BLaER1 treated with 17β-estradiol and CSF1 and Interleukin-3, amounts not matched to agents 10 nM and 100 nM (cell line): Measurements from ENCODE around the gene GALNT2.

Source experiments
- H3K27ac ChIP-seq, 11 experiments: shearing (Covaris generic); formaldehyde crosslinking; 2 replicates each; pipeline ENCODE4 v1.8.1; 2022
- H3K27me3 ChIP-seq, 11 experiments: shearing (Covaris generic); formaldehyde crosslinking; 2 replicates each; pipeline ENCODE4 v1.8.1; 2022
- H3K36me3 ChIP-seq, 11 experiments: shearing (Covaris generic); formaldehyde crosslinking; 2 replicates each; pipeline ENCODE4 v1.8.1; 2022
- H3K4me1 ChIP-seq, 10 experiments: shearing (Covaris generic); formaldehyde crosslinking; 2 replicates each; pipeline ENCODE4 v1.8.1; 2022
- H3K4me2 ChIP-seq, 11 experiments: shearing (Covaris generic); formaldehyde crosslinking; 2 replicates each; pipeline ENCODE4 v1.8.1; 2022
- H3K4me3 ChIP-seq, 10 experiments: shearing (Covaris generic); formaldehyde crosslinking; 2 replicates each; pipeline ENCODE4 v1.8.1; 2022
- H3K9ac ChIP-seq, 11 experiments: shearing (Covaris generic); formaldehyde crosslinking; 2 replicates each; pipeline ENCODE4 v1.8.1; 2022
- H3K9me3 ChIP-seq, 11 experiments: shearing (Covaris generic); formaldehyde crosslinking; replicated peaks in 1 of 11; 2 replicates each; pipeline ENCODE4 v1.8.1; 2022
- H4K20me1 ChIP-seq, 11 experiments: shearing (Covaris generic); formaldehyde crosslinking; 2 replicates each; pipeline ENCODE4 v1.8.1; 2022
- Cebpa-rat ChIP-seq, 11 experiments: shearing (Covaris generic); IDR thresholded peaks; 2 replicates each; pipeline ENCODE4 v1.8.1; 2022

The GALNT2 gene

DNA sequence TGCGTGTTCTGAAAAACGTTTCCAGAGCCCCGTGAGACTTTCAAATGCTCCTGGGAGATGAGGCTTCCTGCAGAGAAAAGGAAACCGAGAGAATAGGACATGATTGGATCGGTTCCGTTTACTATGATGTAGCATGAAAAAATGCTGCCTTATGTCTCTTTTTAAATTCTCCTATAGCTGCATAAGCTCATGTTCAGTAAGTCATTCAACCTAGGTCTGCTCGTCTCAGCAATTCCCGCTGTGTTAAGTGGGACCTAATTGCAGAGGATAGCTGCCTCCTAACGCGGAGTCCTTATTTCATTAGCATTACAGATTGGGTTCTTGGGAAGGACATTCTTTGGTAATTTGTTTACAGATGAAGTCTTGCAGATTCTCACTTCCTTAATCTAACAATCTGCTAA is 165.3 kb downstream of the GALNT2 start:
- H3K9me3 ChIP-seq, result no peaks in the 10 kb centered on the region
- no peaks in the 10 kb centered on the region for H3K27me3 ChIP-seq
- peaks cover 17 to 86% (median 32%) of the 10 kb centered on the region in 11 experiments; a peak in 21 of 22 replicates for H3K36me3 ChIP-seq
- H3K27ac ChIP-seq, result peak overlapping the region in 8 of 11 experiments; percentile 32 to 54 (median 44); a peak in 16 of 22 replicates
- peak overlapping the region in 9 of 11 experiments; percentile 13 to 67 (median 54); a peak in 11 of 22 replicates for H3K9ac ChIP-seq
- peaks cover 0 to 76% (median 5%) of the 10 kb centered on the region in 11 experiments; a peak in 8 of 22 replicates for H4K20me1 ChIP-seq
- peaks cover 33 to 52% (median 41%) of the 10 kb centered on the region in 10 experiments for H3K4me1 ChIP-seq
- TF ChIP-seq Cebpa-rat (IDR thresholded peaks at IDR 0.05), result no peak
- H3K4me2 ChIP-seq, result peak overlapping the region; percentile 64 to 92 (median 81)
- peak overlapping the region in 8 of 10 experiments; percentile 3 to 50 (median 32); a peak in 13 of 20 replicates for H3K4me3 ChIP-seq

DNA sequence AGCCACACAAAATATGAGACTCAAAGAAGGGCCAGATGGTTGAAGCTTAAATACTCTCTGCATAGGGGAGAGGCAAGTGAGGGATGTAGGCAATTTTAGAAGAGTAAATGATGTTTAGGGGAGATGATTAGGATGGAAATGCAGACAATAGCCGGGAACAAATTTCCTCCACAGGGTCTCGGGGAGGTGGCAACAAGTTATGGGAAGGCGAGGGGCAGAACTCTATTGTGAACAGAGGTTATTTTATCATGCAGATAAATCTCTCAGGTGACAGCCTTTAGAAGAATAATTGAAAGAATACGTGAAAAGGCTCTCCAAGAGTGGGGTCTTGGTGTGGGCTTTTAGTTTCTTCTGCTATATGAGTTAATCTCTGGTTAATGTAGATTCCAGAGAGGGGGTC is 166.7 kb downstream of the GALNT2 start:
- H3K36me3 ChIP-seq, result peaks cover 20 to 87% (median 40%) of the 10 kb centered on the region in 11 experiments; a peak in 21 of 22 replicates
- H3K9me3 ChIP-seq, result no peaks in the 10 kb centered on the region

DNA sequence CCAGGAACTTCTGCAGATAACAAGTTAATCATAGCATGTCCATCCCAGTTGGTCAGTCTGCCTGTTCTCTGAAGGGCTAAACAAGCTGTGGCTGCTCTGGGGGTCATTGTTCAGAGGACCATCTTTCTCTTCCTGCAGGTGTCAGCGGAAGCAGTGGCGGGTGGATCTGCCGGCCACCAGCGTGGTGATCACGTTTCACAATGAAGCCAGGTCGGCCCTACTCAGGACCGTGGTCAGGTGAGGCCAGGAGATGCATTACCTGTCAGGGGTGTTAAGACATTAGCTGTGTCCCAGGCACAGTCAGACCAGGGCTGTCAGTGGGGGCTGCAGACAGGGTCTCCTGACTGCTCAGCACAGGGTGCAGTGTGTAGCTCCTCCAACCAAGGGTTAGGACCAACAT is 168.8 kb downstream of the GALNT2 start:
- TF ChIP-seq Cebpa-rat (IDR thresholded peaks at IDR 0.05), result no peak

More for the DNA sequence above, 166.7 kb downstream of the GALNT2 start:
- Histone ChIP-seq H4K20me1 (peaks cover 0 to 69% (median 5%) of the 10 kb centered on the region in 11 experiments; a peak in 8 of 22 replicates), H3K4me1 (peaks cover 33 to 46% (median 41%) of the 10 kb centered on the region in 10 experiments), H3K27ac (no peak overlapping the region), H3K4me3 (no peak overlapping the region), H3K9ac (no peak overlapping the region), H3K4me2 (peak overlapping the region in 1 of 11 experiments; percentile 1; a peak in 2 of 22 replicates), H3K27me3 (no peaks in the 10 kb centered on the region)
- no peak for TF ChIP-seq Cebpa-rat (IDR thresholded peaks at IDR 0.05)

DNA sequence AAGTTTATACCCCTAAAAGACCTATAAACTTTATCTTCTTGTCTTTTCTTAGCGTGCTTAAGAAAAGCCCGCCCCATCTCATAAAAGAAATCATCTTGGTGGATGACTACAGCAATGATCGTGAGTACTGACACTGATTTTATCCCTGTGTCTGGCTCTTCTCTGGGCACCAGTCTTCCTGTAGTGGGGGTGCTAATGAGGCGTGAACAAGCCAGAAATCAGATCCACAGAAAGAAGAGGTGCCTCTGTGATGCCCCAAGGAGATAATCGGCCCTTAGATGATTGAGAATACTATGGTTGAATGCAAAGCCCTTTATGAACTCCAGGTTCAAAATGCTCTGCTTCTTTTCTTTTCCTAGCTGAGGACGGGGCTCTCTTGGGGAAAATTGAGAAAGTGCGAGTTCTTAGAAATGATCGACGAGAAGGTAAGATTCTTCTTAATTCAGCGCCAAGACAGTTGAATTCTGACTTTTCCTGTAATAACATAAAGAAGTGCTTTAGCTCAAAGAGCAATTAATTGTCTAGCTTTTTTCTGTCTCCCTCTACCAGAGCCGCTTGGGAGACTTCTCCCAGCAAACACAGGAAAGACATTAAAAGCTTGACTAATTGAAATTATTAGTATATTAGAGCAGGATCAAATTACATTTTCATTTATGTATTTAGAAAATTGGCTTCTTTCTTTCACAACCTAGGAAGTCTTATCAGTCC is 169.4 kb downstream of the GALNT2 start:
- no peak overlapping the region for H3K4me3 ChIP-seq
- no peak overlapping the region for H3K4me2 ChIP-seq
- H3K9me3 ChIP-seq, result peaks cover 11 to 22% (median 15%) of the 10 kb centered on the region in 11 experiments; a peak in 19 of 22 replicates
- no peak overlapping the region for H3K27ac ChIP-seq
- peaks cover 42 to 87% (median 65%) of the 10 kb centered on the region in 11 experiments for H3K36me3 ChIP-seq
- peaks cover 16 to 32% (median 25%) of the 10 kb centered on the region in 10 experiments for H3K4me1 ChIP-seq
- no peaks in the 10 kb centered on the region for H3K27me3 ChIP-seq
- peaks cover 0 to 45% (median 0%) of the 10 kb centered on the region in 11 experiments; a peak in 6 of 22 replicates for H4K20me1 ChIP-seq
- no peak overlapping the region for H3K9ac ChIP-seq
- no peak for TF ChIP-seq Cebpa-rat (IDR thresholded peaks at IDR 0.05)

More for the DNA sequence above, 168.8 kb downstream of the GALNT2 start:
- H3K9me3 ChIP-seq, result peaks cover 6 to 18% (median 13%) of the 10 kb centered on the region in 11 experiments; a peak in 19 of 22 replicates
- no peak overlapping the region for H3K27ac ChIP-seq
- H3K27me3 ChIP-seq, result no peaks in the 10 kb centered on the region
- peaks cover 36 to 87% (median 59%) of the 10 kb centered on the region in 11 experiments for H3K36me3 ChIP-seq
- no peak overlapping the region for H3K4me3 ChIP-seq
- no peak overlapping the region for H3K4me2 ChIP-seq
- H4K20me1 ChIP-seq, result peaks cover 0 to 51% (median 3%) of the 10 kb centered on the region in 11 experiments; a peak in 6 of 22 replicates
- H3K9ac ChIP-seq, result no peak overlapping the region
- peaks cover 22 to 33% (median 30%) of the 10 kb centered on the region in 10 experiments for H3K4me1 ChIP-seq

DNA sequence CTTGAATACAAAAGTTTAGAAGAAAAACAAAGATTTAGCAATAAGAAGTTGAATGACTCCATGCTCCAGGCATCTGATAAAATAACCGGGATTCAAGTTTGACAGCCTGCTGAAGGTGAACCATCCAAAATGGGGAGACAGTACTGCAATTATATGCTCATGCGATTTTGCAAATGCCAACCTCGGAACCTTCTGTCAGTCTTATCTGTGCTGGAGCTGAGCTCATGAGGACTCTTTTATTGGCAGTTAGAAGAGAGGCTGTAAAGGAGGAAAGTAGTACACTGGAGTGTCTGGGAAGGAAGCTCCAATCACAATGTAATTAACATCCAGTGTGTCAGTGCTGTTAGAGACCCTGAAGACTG is 170.0 kb downstream of the GALNT2 start:
- Histone ChIP-seq H3K36me3 (peaks cover 48 to 92% (median 70%) of the 10 kb centered on the region in 11 experiments), H3K4me1 (peaks cover 11 to 27% (median 19%) of the 10 kb centered on the region in 10 experiments), H3K9ac (no peak overlapping the region), H3K27ac (no peak overlapping the region), H3K4me3 (no peak overlapping the region), H4K20me1 (peaks cover 0 to 41% (median 0%) of the 10 kb centered on the region in 11 experiments; a peak in 6 of 22 replicates), H3K9me3 (peaks cover 13 to 22% (median 15%) of the 10 kb centered on the region in 11 experiments; a peak in 19 of 22 replicates), H3K4me2 (no peak overlapping the region), H3K27me3 (no peaks in the 10 kb centered on the region)
- no peak for TF ChIP-seq Cebpa-rat (IDR thresholded peaks at IDR 0.05)

DNA sequence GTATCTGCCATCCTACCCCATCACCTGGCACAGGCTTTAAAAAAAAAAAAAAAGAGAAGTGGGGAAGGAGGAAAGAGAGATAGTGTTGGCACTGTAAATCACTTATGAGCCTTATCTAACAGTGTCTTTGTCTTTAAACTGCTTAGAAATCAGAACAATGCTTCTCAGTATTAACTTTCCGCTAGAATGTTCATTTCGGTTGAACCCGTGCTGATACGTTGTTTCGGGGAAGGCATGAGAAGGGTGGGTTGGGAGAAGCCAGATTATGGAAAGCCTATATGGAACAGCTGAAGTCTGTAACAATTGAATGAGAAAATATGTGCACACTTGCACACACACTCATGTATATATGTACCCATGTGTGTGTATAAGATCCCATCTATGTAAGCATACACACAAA is 170.8 kb downstream of the GALNT2 start:
- peaks cover 0 to 33% (median 0%) of the 10 kb centered on the region in 11 experiments; a peak in 6 of 22 replicates for H4K20me1 ChIP-seq
- H3K9ac ChIP-seq, result no peak overlapping the region
- H3K4me2 ChIP-seq, result no peak overlapping the region
- no peak overlapping the region for H3K27ac ChIP-seq
- H3K27me3 ChIP-seq, result no peaks in the 10 kb centered on the region
- H3K9me3 ChIP-seq, result peaks cover 13 to 22% (median 15%) of the 10 kb centered on the region in 11 experiments; a peak in 19 of 22 replicates
- H3K4me1 ChIP-seq, result peaks cover 3 to 19% (median 11%) of the 10 kb centered on the region in 10 experiments; a peak in 19 of 20 replicates
- no peak overlapping the region for H3K4me3 ChIP-seq
- no peak for TF ChIP-seq Cebpa-rat (IDR thresholded peaks at IDR 0.05)
- H3K36me3 ChIP-seq, result peaks cover 56 to 100% (median 78%) of the 10 kb centered on the region in 11 experiments

DNA sequence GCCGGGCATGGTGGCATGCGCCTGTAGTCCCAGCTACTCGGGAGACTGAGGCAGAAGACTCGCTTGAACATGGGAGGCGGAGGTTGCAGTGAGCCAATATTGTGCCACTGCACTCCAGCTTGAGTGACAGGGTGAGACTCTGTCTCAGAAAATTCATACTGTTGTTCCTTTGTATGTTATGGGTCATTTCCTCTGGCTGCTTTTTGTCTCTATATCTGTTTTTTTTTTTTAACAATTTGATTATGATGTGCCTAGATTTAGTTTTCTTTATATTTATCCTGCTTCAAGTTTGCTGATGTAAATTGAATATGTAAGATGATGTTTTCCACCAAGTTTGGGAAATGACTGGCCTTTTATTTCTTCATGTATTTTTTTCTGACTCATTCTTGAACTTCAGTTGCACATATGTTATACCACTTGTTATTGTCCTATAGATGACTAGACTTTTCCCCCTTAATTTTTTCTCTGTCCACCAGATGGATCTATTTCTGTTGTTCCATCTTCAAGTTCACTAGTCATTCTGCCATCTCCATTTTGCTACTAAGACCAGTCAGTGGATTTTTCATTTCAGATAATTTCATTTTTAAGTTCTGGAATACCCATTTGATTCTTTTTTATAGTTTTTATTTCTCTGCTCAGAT is 173.5 kb downstream of the GALNT2 start:
- peak overlapping the region in 1 of 11 experiments; percentile 15; a peak in 1 of 22 replicates for H3K4me2 ChIP-seq

DNA sequence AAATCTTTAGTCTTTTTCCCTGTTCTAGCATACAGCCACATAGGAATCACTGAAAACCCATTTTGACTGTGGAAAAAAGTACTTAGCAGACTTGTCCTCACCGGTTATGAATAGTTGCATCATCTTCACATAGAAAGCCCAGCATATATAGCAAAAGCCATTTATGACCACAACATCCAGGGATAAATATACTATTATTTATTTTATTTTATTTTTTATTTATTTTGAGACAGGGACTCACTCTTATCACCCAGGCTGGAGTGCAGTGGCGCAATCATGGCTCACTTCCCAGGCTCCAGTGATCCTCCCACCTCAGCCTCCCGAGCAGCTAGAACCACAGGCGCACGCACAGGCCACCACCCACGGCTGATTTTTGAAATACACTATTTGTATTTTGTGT is 175.3 kb downstream of the GALNT2 start:
- peaks cover 82 to 100% (median 98%) of the 10 kb centered on the region in 11 experiments for H3K36me3 ChIP-seq

More for the DNA sequence above, 173.5 kb downstream of the GALNT2 start:
- H3K27ac ChIP-seq, result 0 out of 22 replicates have a peak overlapping the region, but pooled peaks of 1 of the 11 experiments have one; percentile 17
- no peak overlapping the region for H3K9ac ChIP-seq
- peaks cover 13 to 22% (median 15%) of the 10 kb centered on the region in 11 experiments; a peak in 19 of 22 replicates for H3K9me3 ChIP-seq
- H3K36me3 ChIP-seq, result peaks cover 82 to 100% (median 98%) of the 10 kb centered on the region in 11 experiments
- H3K4me1 ChIP-seq, result peaks cover 0 to 13% (median 2%) of the 10 kb centered on the region in 10 experiments; a peak in 8 of 20 replicates
- no peak overlapping the region for H3K4me3 ChIP-seq
- no peak for TF ChIP-seq Cebpa-rat (IDR thresholded peaks at IDR 0.05)
- peaks cover 0 to 20% (median 0%) of the 10 kb centered on the region in 11 experiments; a peak in 8 of 22 replicates for H4K20me1 ChIP-seq
- H3K27me3 ChIP-seq, result no peaks in the 10 kb centered on the region

More for the DNA sequence above, 175.3 kb downstream of the GALNT2 start:
- Histone ChIP-seq H3K9ac (no peak overlapping the region), H3K9me3 (peaks cover 13 to 22% (median 15%) of the 10 kb centered on the region in 11 experiments; a peak in 19 of 22 replicates), H3K4me1 (peaks cover 0 to 14% (median 7%) of the 10 kb centered on the region in 10 experiments; a peak in 10 of 20 replicates), H3K27me3 (no peaks in the 10 kb centered on the region), H3K27ac (no peak overlapping the region), H4K20me1 (peaks cover 0 to 13% (median 0%) of the 10 kb centered on the region in 11 experiments; a peak in 7 of 22 replicates), H3K4me3 (no peak overlapping the region), H3K4me2 (no peak overlapping the region)
- TF ChIP-seq Cebpa-rat (IDR thresholded peaks at IDR 0.05), result no peak
